HG02798 (cell line): ENCODE data around the gene TMEM95.
"Not testable (repeated sequence)": the region's sequence is repeated elsewhere in the genome, so short reads cannot be mapped to it uniquely, and the experiment has no call there.

Experiments
- ATAC-seq: cut with Tn5 transposase; IDR thresholded peaks from one replicate; pipeline ENCODE4 v1.9.1; 2021; ENCODE audit warnings: mild to moderate bottlenecking; ENCODE audit not compliant: unreplicated experiment, poor library complexity

Gene TMEM95

GRCh38 chr17:7341842-7342241 lies 13.1 kb upstream of the TMEM95 start:
- ATAC-seq = no peak

GRCh38 chr17:7343250-7343649 lies 11.7 kb upstream of the TMEM95 start:
- ATAC-seq = no peak

- no peak for ATAC-seq
Measured at GRCh38 chr17:7346761-7347614, 8.0 kb upstream of the TMEM95 start.

- no peak for ATAC-seq
Measured at GRCh38 chr17:7347630-7348477, 7.1 kb upstream of the TMEM95 start.

GRCh38 chr17:7348478-7349242 lies 6.3 kb upstream of the TMEM95 start:
- ATAC-seq = no peak

GRCh38 chr17:7351665-7352502 lies 3.1 kb upstream of the TMEM95 start, which contains the start of gene KCTD11:
TSS of gene KCTD11 (plus strand) at chr17:7352162.
- peak; percentile 70 for ATAC-seq

GRCh38 chr17:7352503-7352889 lies 2.5 kb upstream of the TMEM95 start:
- no peak for ATAC-seq

GRCh38 chr17:7352910-7353635 lies 1.9 kb upstream of the TMEM95 start:
- ATAC-seq = no peak

- no peak for ATAC-seq
Measured at GRCh38 chr17:7354262-7354843, 603 bp upstream of the TMEM95 start.

- no peak for ATAC-seq
Measured at GRCh38 chr17:7355573-7355972, 617 bp downstream of the TMEM95 start.

GRCh38 chr17:7356072-7356549 lies 1.2 kb downstream of the TMEM95 start:
- peak; percentile 25 for ATAC-seq

- ATAC-seq = no peak
Measured at GRCh38 chr17:7356756-7357155, 1.8 kb downstream of the TMEM95 start.

- ATAC-seq = no peak
Measured at GRCh38 chr17:7357381-7357780, 2.4 kb downstream of the TMEM95 start.

GRCh38 chr17:7361906-7362305 lies 7.0 kb downstream of the TMEM95 start:
- ATAC-seq = no peak

- ATAC-seq = no peak
Measured at GRCh38 chr17:7363311-7363710, 8.4 kb downstream of the TMEM95 start.

- not testable (repeated sequence) for ATAC-seq
Measured at GRCh38 chr17:7365963-7366362, 11.0 kb downstream of the TMEM95 start.

- no peak for ATAC-seq
Measured at GRCh38 chr17:7367083-7367482, 12.1 kb downstream of the TMEM95 start.

- no peak for ATAC-seq
Measured at GRCh38 chr17:7367918-7368598, 13.1 kb downstream of the TMEM95 start.
